ENCODE data around the gene IKZF3. TPM values are rescaled to one million over a fixed set of nuclear protein-coding genes. Genes with fewer than 3 reads are reported as not detected.
"Not testable (repeated sequence)": the region's sequence is repeated elsewhere in the genome, so short reads cannot be mapped to it uniquely, and the experiment has no call there.

IKZF3 gene
- polyA plus RNA-seq, 1 donor (not counting 4 experiments of a cell fraction or from before 2014, with no cell fraction given): not detected

GRCh38 chr17:39887078-39887477, 23.0 kb upstream of the IKZF3 start:
- H3K79me2 ChIP-seq (ENCODE audit: control insufficient read depth, insufficient read depth, low read length): no peaks in the 10 kb centered on the region
- H3K9ac ChIP-seq (ENCODE audit: control insufficient read depth, extremely low read depth, insufficient read depth, low read length): no peak overlapping the region
- H2AFZ ChIP-seq (ENCODE audit: control insufficient read depth, low read length): no peak overlapping the region
- no peaks in the 10 kb centered on the region for H3K9me3 ChIP-seq (ENCODE audit: control insufficient read depth, low read depth, low read length)
- TF ChIP-seq EZH2 (IDR thresholded peaks at IDR 0.05; ENCODE audit: low read length): no peak
- H3K4me2 ChIP-seq (ENCODE audit: control insufficient read depth, extremely low read depth, insufficient read depth, low read depth, low read length): no peak overlapping the region
- no peak for FAIRE-seq
- dilution Hi-C loops (cut with MboI; ENCODE audit: extremely low pct_ligation_motif_present, low sequenced_read_pairs): no loop called here
- no peak for DNase-seq (ENCODE audit: low read depth, low spot score)
- H3K9me1 ChIP-seq (ENCODE audit: control insufficient read depth, extremely low read depth, insufficient read depth, low read length): no peaks in the 10 kb centered on the region
- no peak overlapping the region for H3K27ac ChIP-seq (ENCODE audit: control insufficient read depth, insufficient read depth, low read length)
- H3K36me3 ChIP-seq (ENCODE audit: control insufficient read depth in 2 of 2, extremely low read depth in 1 of 2, insufficient read depth in 2 of 2, low read length in 2 of 2): no peaks in the 10 kb centered on the region
- H3K4me1 ChIP-seq (ENCODE audit: control insufficient read depth, extremely low read depth, insufficient read depth, low read length): no peaks in the 10 kb centered on the region
- peaks cover 6% of the 10 kb centered on the region for H3K27me3 ChIP-seq (ENCODE audit: control insufficient read depth, extremely low read depth, insufficient read depth, low read length)
- H3K4me3 ChIP-seq (ENCODE audit: control insufficient read depth in 2 of 3, extremely low read depth in 1 of 3, insufficient read depth in 2 of 3, low read depth in 1 of 3, low read length in 3 of 3): no peak overlapping the region
- no peaks in the 10 kb centered on the region for H4K20me1 ChIP-seq (ENCODE audit: control insufficient read depth, extremely low read depth, insufficient read depth, low read length)

DNA sequence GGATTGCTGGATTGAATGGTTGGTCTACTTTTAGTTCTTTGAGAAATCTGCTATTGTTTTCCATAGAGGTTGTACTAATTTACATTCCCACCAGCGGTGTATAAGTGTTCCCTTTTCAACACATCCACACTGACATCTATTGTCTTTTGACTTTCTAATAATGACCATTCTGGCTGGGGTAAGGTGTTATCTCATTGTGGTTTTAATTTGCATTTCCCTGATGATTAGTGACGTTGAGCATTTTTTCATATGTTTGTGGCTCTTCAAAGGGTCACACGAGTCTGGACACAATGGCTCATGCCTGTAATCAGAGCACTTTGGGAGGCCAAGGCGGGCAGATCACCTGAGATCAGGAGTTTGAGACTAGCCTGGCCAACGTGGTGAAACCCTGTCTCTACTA, 22.0 kb upstream of the IKZF3 start:
- FAIRE-seq; H3K4me1 ChIP-seq (ENCODE audit: control insufficient read depth, extremely low read depth, insufficient read depth, low read length); H3K9me3 ChIP-seq (ENCODE audit: control insufficient read depth, low read depth, low read length); H3K27ac ChIP-seq (ENCODE audit: control insufficient read depth, insufficient read depth, low read length); dilution Hi-C loops (cut with MboI; ENCODE audit: extremely low pct_ligation_motif_present, low sequenced_read_pairs); H3K4me3 ChIP-seq (ENCODE audit: control insufficient read depth in 2 of 3, extremely low read depth in 1 of 3, insufficient read depth in 2 of 3, low read depth in 1 of 3, low read length in 3 of 3); H3K36me3 ChIP-seq (ENCODE audit: control insufficient read depth in 2 of 2, extremely low read depth in 1 of 2, insufficient read depth in 2 of 2, low read length in 2 of 2); H3K9ac ChIP-seq (ENCODE audit: control insufficient read depth, extremely low read depth, insufficient read depth, low read length); H3K4me2 ChIP-seq (ENCODE audit: control insufficient read depth, extremely low read depth, insufficient read depth, low read depth, low read length); H3K9me1 ChIP-seq (ENCODE audit: control insufficient read depth, extremely low read depth, insufficient read depth, low read length); H2AFZ ChIP-seq (ENCODE audit: control insufficient read depth, low read length); H4K20me1 ChIP-seq (ENCODE audit: control insufficient read depth, extremely low read depth, insufficient read depth, low read length); H3K27me3 ChIP-seq (ENCODE audit: control insufficient read depth, extremely low read depth, insufficient read depth, low read length); DNase-seq (ENCODE audit: low read depth, low spot score); H3K79me2 ChIP-seq (ENCODE audit: control insufficient read depth, insufficient read depth, low read length): not testable (repeated sequence)

DNA sequence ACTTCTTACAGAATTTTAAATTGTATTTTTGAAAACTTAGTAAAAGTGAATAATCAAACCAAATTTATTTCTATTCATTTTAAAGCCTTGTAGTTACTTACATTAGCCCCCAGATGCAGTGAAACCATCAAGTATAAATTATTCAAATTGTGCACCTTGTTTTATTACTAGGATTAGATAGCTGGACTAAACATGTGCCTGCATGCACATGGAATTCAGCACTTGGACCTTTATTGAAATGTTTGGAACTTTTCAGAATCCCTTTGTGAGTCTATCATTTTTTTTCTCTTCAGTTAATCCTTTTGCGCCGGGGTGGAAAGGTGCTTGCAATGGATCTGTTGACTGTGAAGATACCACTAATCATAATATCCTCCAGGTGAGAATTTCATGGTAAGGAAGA, 8.6 kb upstream of the IKZF3 start:
- H3K4me1 ChIP-seq (ENCODE audit: control insufficient read depth, extremely low read depth, insufficient read depth, low read length): no peaks in the 10 kb centered on the region
- dilution Hi-C loops (cut with MboI; ENCODE audit: extremely low pct_ligation_motif_present, low sequenced_read_pairs): no loop called here
- H3K9ac ChIP-seq (ENCODE audit: control insufficient read depth, extremely low read depth, insufficient read depth, low read length): no peak overlapping the region
- H4K20me1 ChIP-seq (ENCODE audit: control insufficient read depth, extremely low read depth, insufficient read depth, low read length): no peaks in the 10 kb centered on the region
- DNase-seq (ENCODE audit: low read depth, low spot score): no peak
- TF ChIP-seq CTCF (optimal IDR thresholded peaks at IDR 0.05 in 1 of 3, IDR thresholded peaks at IDR 0.05 in 1 of 3, conservative IDR thresholded peaks at IDR 0.05 in 1 of 3; ENCODE audit: extremely low read depth in 1 of 3, insufficient read depth in 2 of 3, low read length in 3 of 3) (peak in 1 of 3 experiments; percentile 24), EZH2 (IDR thresholded peaks at IDR 0.05; ENCODE audit: low read length) (no peak)
- no peaks in the 10 kb centered on the region for H3K9me1 ChIP-seq (ENCODE audit: control insufficient read depth, extremely low read depth, insufficient read depth, low read length)
- peaks cover 14% of the 10 kb centered on the region for H3K27me3 ChIP-seq (ENCODE audit: control insufficient read depth, extremely low read depth, insufficient read depth, low read length)
- H3K79me2 ChIP-seq (ENCODE audit: control insufficient read depth, insufficient read depth, low read length): no peaks in the 10 kb centered on the region
- H3K36me3 ChIP-seq (ENCODE audit: control insufficient read depth in 2 of 2, extremely low read depth in 1 of 2, insufficient read depth in 2 of 2, low read length in 2 of 2): no peaks in the 10 kb centered on the region
- H2AFZ ChIP-seq (ENCODE audit: control insufficient read depth, low read length): no peak overlapping the region
- H3K27ac ChIP-seq (ENCODE audit: control insufficient read depth, insufficient read depth, low read length): no peak overlapping the region
- no peak overlapping the region for H3K4me2 ChIP-seq (ENCODE audit: control insufficient read depth, extremely low read depth, insufficient read depth, low read depth, low read length)
- no peaks in the 10 kb centered on the region for H3K9me3 ChIP-seq (ENCODE audit: control insufficient read depth, low read depth, low read length)
- no peak for FAIRE-seq
- no peak overlapping the region for H3K4me3 ChIP-seq (ENCODE audit: control insufficient read depth in 2 of 3, extremely low read depth in 1 of 3, insufficient read depth in 2 of 3, low read depth in 1 of 3, low read length in 3 of 3)

All from keratinocyte (primary cell).